Measurements from ENCODE around the gene SEPTIN8.

GRCh38 chr5:132763181-132764036 lies 13.6 kb downstream of the SEPTIN8 start:
- no peak for TF ChIP-seq EZH2 (IDR thresholded peaks at IDR 0.05; ENCODE audit: low read length)
- TF ChIP-seq CTCF (optimal IDR thresholded peaks at IDR 0.05 in 1 of 3, IDR thresholded peaks at IDR 0.05 in 1 of 3, conservative IDR thresholded peaks at IDR 0.05 in 1 of 3; ENCODE audit: extremely low read depth in 1 of 3, insufficient read depth in 2 of 3, low read length in 3 of 3) = no peak
